Tibial nerve (tissue), 4 donors: Measurements from ENCODE around the gene GXYLT2. TPM values are rescaled to one million over a fixed set of nuclear protein-coding genes. Genes with fewer than 3 reads are reported as not detected.
A peak's percentile ranks its signal among the peaks of the same experiment; 100 is the strongest.

Experiments
- DNase-seq, 2 donors: peaks; one replicate each; pipeline ENCODE4 v3.0.0-alpha.2; 2019; ENCODE audit warnings: low spot score in 2 of 2
- H3K27ac ChIP-seq, 4 donors: fragments of 200-600 bp; sonication (generic) in 3 of 4; one replicate each; pipeline ENCODE4 v1.5.1; 2017 to 2019; ENCODE audit warnings: mild to moderate bottlenecking in 1 of 4
- H3K27me3 ChIP-seq, 2 donors: fragments of 200-600 bp; sonication (generic) in 1 of 2; one replicate each; pipeline versions ENCODE4 v1.5.1 to v1.6.0; 2017 to 2019
- H3K36me3 ChIP-seq, 3 donors: fragments of 200-600 bp; sonication (generic); one replicate each; pipeline ENCODE4 v1.5.1; 2018 to 2019
- H3K4me1 ChIP-seq, 4 donors: fragments of 200-600 bp; sonication (generic) in 3 of 4; one replicate each; pipeline ENCODE4 v1.5.1; 2017 to 2019
- H3K4me3 ChIP-seq, 4 donors: fragments of 200-600 bp; sonication (generic) in 3 of 4; one replicate each; pipeline ENCODE4 v1.5.1; 2017 to 2019; ENCODE audit warnings: mild to moderate bottlenecking in 1 of 4, moderate library complexity in 1 of 4
- H3K9me3 ChIP-seq, 4 donors: fragments of 200-600 bp; sonication (generic) in 3 of 4; one replicate each; pipeline ENCODE4 v1.5.1; 2017 to 2019
- CTCF ChIP-seq, 5 experiments: fragments of 200-600 bp in 3 of 5; fragments of 450-650 bp in 2 of 5; sonication (generic) in 3 of 5; IDR thresholded peaks; one replicate each; pipeline ENCODE4 v1.5.1; 2016 to 2019; ENCODE audit warnings: antibody characterized with exemption in 5 of 5, mild to moderate bottlenecking in 3 of 5, moderate library complexity in 2 of 5
- EP300 ChIP-seq, 2 donors: sonication (generic); formaldehyde crosslinking; IDR thresholded peaks; one replicate each; pipeline ENCODE4 v1.6.1; 2017; ENCODE audit warnings: antibody characterized with exemption in 2 of 2, mild to moderate bottlenecking in 1 of 2
- POLR2A ChIP-seq, 2 donors: fragments of 450-650 bp; IDR thresholded peaks; one replicate each; pipeline ENCODE4 v1.6.1; 2017; ENCODE audit warnings: antibody characterized with exemption in 2 of 2, mild to moderate bottlenecking in 2 of 2, moderate library complexity in 2 of 2
- WGBS, 2 donors: methylation state at CpG; one replicate each; pipeline ENCODE4 v1.1.5; 2018; 5-methylcytosine and 5-hydroxymethylcytosine counted together
- total RNA-seq, 4 donors: library from RNA; depleted of rRNA; stranded (reverse); fragments of >200 nt; gene quantifications; one replicate each; pipeline ENCODE4 v1.1.0, GENCODE V29; 2016

GXYLT2 gene
- total RNA-seq, 4 donors from 2014 or later, result 16.7 to 33.6 (median 22.0) TPM

GRCh38 chr3:72973031-72973723, 85.3 kb downstream of the GXYLT2 start:
- Histone ChIP-seq H3K27me3 (no peaks in the 10 kb centered on the region), H3K4me3 (no peak overlapping the region), H3K4me1 (peaks cover 0 to 8% (median 4%) of the 10 kb centered on the region in 4 donors), H3K27ac (peak overlapping the region in 1 of 4 donors; percentile 18), H3K9me3 (no peaks in the 10 kb centered on the region), H3K36me3 (peaks cover 0 to 29% (median 0%) of the 10 kb centered on the region in 3 donors)
- no peak for DNase-seq
- TF ChIP-seq CTCF (IDR thresholded peaks at IDR 0.05), result no peak
- TF ChIP-seq POLR2A (IDR thresholded peaks at IDR 0.05), result no peak
- TF ChIP-seq EP300 (IDR thresholded peaks at IDR 0.05), result no peak
- 65 to 91% methylated on average over 7 of the region's 7 CpGs for WGBS, 2 donors

GRCh38 chr3:72973786-72974185, 85.9 kb downstream of the GXYLT2 start:
- H3K36me3 ChIP-seq, result peaks cover 0 to 23% (median 0%) of the 10 kb centered on the region in 3 donors
- TF ChIP-seq CTCF (IDR thresholded peaks at IDR 0.05) (no peak), EP300 (IDR thresholded peaks at IDR 0.05) (no peak), POLR2A (IDR thresholded peaks at IDR 0.05) (no peak)
- no peak for DNase-seq
- WGBS, 2 donors, result 96% methylated on average over 2 of the region's 2 CpGs
- H3K27ac ChIP-seq, result no peak overlapping the region
- H3K4me3 ChIP-seq, result no peak overlapping the region
- no peaks in the 10 kb centered on the region for H3K27me3 ChIP-seq
- H3K9me3 ChIP-seq, result no peaks in the 10 kb centered on the region
- H3K4me1 ChIP-seq, result peaks cover 0 to 8% (median 4%) of the 10 kb centered on the region in 4 donors

- Histone ChIP-seq H3K9me3 (no peaks in the 10 kb centered on the region), H3K4me3 (no peak overlapping the region), H3K36me3 (peaks cover 0 to 14% (median 0%) of the 10 kb centered on the region in 3 donors), H3K27me3 (no peaks in the 10 kb centered on the region), H3K27ac (peak overlapping the region in 1 of 4 donors; percentile 41), H3K4me1 (peaks cover 0 to 8% (median 4%) of the 10 kb centered on the region in 4 donors)
- 68 to 71% methylated on average over 4 of the region's 4 CpGs for WGBS, 2 donors
- DNase-seq, result no peak
- no peak for TF ChIP-seq POLR2A (IDR thresholded peaks at IDR 0.05)
- TF ChIP-seq CTCF (IDR thresholded peaks at IDR 0.05), result no peak
- no peak for TF ChIP-seq EP300 (IDR thresholded peaks at IDR 0.05)
Observed at GRCh38 chr3:72974956-72975355, 87.1 kb downstream of the GXYLT2 start.

GRCh38 chr3:72976281-72976741, 88.5 kb downstream of the GXYLT2 start:
- no peaks in the 10 kb centered on the region for H3K27me3 ChIP-seq
- WGBS, 2 donors, result 57 to 68% methylated on average over 1 of the region's 1 CpG
- no peaks in the 10 kb centered on the region for H3K9me3 ChIP-seq
- no peak for DNase-seq
- H3K4me3 ChIP-seq, result no peak overlapping the region
- H3K4me1 ChIP-seq, result peaks cover 0 to 8% (median 4%) of the 10 kb centered on the region in 4 donors
- TF ChIP-seq EP300 (IDR thresholded peaks at IDR 0.05), result no peak
- peak overlapping the region in 1 of 4 donors; percentile 83 for H3K27ac ChIP-seq
- peaks cover 0 to 4% (median 0%) of the 10 kb centered on the region in 3 donors for H3K36me3 ChIP-seq

DNA sequence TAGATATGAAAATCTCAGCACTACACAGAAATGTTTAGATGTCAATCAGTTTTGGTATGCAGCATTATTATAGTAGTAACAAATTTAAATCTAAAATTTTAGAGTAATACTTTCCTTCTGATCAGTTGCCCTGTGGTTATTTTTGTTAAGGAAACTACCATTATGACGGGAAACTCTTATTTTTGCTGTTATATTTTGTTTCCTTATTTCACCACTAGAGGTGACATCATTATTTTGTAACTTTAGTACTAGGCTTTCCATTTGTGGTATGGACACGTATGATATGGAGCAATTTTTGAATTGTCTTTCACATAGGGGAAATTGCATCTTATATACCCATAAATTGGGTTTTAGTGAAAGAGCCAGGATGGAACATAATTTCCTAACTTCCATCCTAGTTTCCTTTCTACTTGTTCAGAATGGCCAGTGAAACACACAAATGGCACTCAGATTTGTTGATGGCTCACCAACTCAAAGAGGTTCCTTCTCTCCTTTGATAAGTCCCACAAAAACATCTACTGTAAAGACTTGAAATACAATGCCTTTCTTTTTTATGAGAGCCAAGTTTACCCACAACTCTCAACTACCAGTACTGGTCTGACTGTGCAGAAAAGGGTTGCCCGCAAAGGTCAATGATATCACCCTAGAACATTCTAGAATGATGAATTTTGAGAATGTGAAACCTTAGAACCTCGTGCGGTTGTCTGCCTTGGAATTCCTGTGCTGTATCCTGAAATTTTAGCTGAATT, 89.4 kb downstream of the GXYLT2 start:
- TF ChIP-seq CTCF (IDR thresholded peaks at IDR 0.05) (peak in 2 of 5 experiments; percentile 5 to 24), POLR2A (IDR thresholded peaks at IDR 0.05) (no peak), EP300 (IDR thresholded peaks at IDR 0.05) (peak in 1 of 2 donors; percentile 22)

More for the DNA sequence above, 89.4 kb downstream of the GXYLT2 start:
- 48 to 52% methylated on average over 5 of the region's 5 CpGs for WGBS, 2 donors
- no peaks in the 10 kb centered on the region for H3K36me3 ChIP-seq
- peak overlapping the region in 3 of 4 donors; percentile 6 to 83 (median 69) for H3K27ac ChIP-seq
- no peak for DNase-seq
- H3K9me3 ChIP-seq, result no peaks in the 10 kb centered on the region
- no peaks in the 10 kb centered on the region for H3K27me3 ChIP-seq
- no peak overlapping the region for H3K4me3 ChIP-seq
- peaks cover 0 to 8% (median 4%) of the 10 kb centered on the region in 4 donors for H3K4me1 ChIP-seq
